Skeletal muscle tissue (tissue), 4 donors: ENCODE results near the gene PLEKHN1. TPM values are rescaled to one million over a fixed set of nuclear protein-coding genes. Genes with fewer than 3 reads are reported as not detected.
A peak's percentile ranks its signal among the peaks of the same experiment; 100 is the strongest.

ENCODE experiments used
- H3K27ac ChIP-seq: one replicate; pipeline ENCODE4 v1.7.0; 2013; ENCODE audit warnings: mild to moderate bottlenecking, low read depth, low read length, inconsistent platforms
- H3K27me3 ChIP-seq, 3 donors: one replicate each; pipeline ENCODE4 v1.7.0; 2013; ENCODE audit warnings: low read length in 3 of 3; ENCODE audit not compliant: control insufficient read depth in 3 of 3, insufficient read depth in 3 of 3
- H3K36me3 ChIP-seq, 3 donors: one replicate each; pipeline ENCODE4 v1.7.0; 2013; ENCODE audit warnings: low read length in 3 of 3; ENCODE audit not compliant: control insufficient read depth in 3 of 3, insufficient read depth in 3 of 3
- H3K4me1 ChIP-seq, 3 donors: one replicate each; pipeline ENCODE4 v1.7.0; 2013; ENCODE audit warnings: low read length in 3 of 3, mild to moderate bottlenecking in 3 of 3; ENCODE audit not compliant: control insufficient read depth in 3 of 3, insufficient read depth in 3 of 3
- H3K4me3 ChIP-seq, 3 donors: one replicate each; pipeline ENCODE4 v1.7.0; 2013; ENCODE audit warnings: low read length in 3 of 3
- H3K9ac ChIP-seq, 3 donors: one replicate each; pipeline ENCODE4 v1.7.0; 2013; ENCODE audit warnings: low read length in 3 of 3, mild to moderate bottlenecking in 3 of 3, moderate library complexity in 2 of 3, low read depth in 1 of 3
- H3K9me3 ChIP-seq, 3 donors: one replicate each; pipeline ENCODE4 v1.7.0; 2013; ENCODE audit warnings: low read length in 3 of 3; ENCODE audit not compliant: control insufficient read depth in 3 of 3
- total RNA-seq: library from RNA; depleted of rRNA; stranded (reverse); fragments of >200 nt; gene quantifications from one replicate; pipeline ENCODE4 v1.2.3, GENCODE V29; 2014
- donor health status: Osteomylitis.

The PLEKHN1 gene
- total RNA-seq, 1 donor from 2014 or later, result not detected

DNA sequence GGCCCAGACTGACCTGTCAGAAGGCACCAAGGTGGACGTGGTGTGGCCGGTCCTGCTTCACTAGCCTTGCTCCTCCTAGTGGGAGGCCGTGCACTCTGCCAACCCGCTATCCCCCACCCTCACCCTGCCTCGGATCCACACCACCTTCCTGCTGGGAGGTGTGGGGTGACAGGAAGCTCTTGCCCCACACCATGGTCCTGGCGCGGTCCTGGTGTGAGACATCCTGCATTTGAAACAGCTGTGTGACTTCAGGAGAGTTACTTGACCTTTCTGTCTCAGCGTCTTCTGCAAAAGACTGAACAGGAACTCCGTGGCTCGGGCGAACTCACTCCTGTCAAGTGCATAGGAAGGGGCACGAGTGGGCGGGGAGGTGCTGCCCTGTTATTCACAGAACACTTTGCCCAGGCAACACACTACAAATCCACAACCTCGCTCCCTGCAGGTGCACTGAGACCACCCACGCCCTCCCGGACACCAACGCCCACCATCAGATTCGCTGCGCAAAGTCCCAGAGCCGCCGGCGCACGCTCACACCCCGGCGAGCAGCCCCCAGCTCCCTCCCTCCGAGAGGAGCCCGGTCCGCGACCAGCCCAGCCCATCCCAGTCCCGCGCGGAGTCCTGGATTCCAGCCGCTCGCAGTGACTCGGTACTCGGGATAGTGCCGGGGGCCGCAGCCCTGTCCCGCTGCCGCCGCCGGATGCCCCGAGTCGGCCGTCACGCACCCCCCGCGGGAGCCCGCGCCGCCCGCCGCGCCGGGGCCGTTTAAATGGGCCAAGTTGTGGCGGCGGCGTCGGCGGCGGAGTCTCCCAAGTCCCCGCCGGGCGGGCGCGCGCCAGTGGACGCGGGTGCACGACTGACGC, 42.9 kb upstream of the PLEKHN1 start, which contains the start of gene SAMD11:
Gene SAMD11 (plus strand): TSS at position 793 of the 860 bp plus-strand sequence. CDS start 509 bp downstream, outside the sequence.
- Histone ChIP-seq H3K9ac (peak within 1 kb of the TSS; percentile 27 to 66 (median 45)), H3K36me3 (no peaks in the 10 kb centered on the region)

DNA sequence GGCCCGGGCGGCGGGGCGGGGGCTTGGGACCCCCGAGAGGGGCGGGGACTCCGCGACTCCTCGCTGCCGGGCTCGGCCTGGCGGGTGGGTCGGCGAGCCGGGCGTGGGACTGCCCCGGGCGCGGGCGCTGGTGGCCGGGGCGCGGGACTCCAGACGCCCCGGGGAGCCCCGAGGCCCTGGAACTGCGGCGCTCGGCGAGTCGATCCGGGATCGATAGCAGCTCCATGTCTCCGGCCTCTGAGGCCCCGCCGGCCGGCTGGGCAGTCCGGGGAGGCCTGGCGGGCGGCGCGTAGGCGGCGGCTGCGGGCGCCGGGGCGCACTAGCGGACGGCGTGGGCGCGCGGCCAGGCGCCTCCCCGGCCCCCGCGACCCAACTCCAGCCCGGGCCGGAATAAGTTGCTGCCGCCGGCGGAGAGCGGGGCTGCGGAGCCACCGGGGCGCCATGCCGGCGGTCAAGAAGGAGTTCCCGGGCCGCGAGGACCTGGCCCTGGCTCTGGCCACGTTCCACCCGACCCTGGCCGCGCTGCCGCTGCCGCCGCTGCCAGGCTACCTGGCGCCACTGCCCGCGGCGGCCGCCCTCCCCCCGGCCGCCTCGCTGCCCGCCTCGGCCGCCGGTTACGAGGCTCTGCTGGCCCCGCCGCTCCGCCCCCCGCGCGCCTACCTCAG, 42.2 kb upstream of the PLEKHN1 start:
- H3K27ac ChIP-seq, result no peak overlapping the region
- H3K4me3 ChIP-seq, result peak overlapping the region in 2 of 3 donors; percentile 43 to 60
- H3K27me3 ChIP-seq, result peaks cover 62 to 85% (median 65%) of the 10 kb centered on the region in 3 donors
- H3K36me3 ChIP-seq, result no peaks in the 10 kb centered on the region
- H3K9me3 ChIP-seq, result no peaks in the 10 kb centered on the region
- H3K9ac ChIP-seq, result peak overlapping the region in 1 of 3 donors; percentile 45
- peaks cover 27 to 42% (median 36%) of the 10 kb centered on the region in 3 donors for H3K4me1 ChIP-seq

More for the DNA sequence above, 42.9 kb upstream of the PLEKHN1 start, which contains the start of gene SAMD11:
- Histone ChIP-seq H3K4me3 (peak within 1 kb of the TSS; percentile 35 to 68 (median 62)), H3K4me1 (peaks cover 27 to 42% (median 36%) of the 10 kb centered on the region in 3 donors), H3K27ac (no peak within 1 kb of the TSS), H3K27me3 (peaks cover 67 to 88% (median 70%) of the 10 kb centered on the region in 3 donors), H3K9me3 (no peaks in the 10 kb centered on the region)

DNA sequence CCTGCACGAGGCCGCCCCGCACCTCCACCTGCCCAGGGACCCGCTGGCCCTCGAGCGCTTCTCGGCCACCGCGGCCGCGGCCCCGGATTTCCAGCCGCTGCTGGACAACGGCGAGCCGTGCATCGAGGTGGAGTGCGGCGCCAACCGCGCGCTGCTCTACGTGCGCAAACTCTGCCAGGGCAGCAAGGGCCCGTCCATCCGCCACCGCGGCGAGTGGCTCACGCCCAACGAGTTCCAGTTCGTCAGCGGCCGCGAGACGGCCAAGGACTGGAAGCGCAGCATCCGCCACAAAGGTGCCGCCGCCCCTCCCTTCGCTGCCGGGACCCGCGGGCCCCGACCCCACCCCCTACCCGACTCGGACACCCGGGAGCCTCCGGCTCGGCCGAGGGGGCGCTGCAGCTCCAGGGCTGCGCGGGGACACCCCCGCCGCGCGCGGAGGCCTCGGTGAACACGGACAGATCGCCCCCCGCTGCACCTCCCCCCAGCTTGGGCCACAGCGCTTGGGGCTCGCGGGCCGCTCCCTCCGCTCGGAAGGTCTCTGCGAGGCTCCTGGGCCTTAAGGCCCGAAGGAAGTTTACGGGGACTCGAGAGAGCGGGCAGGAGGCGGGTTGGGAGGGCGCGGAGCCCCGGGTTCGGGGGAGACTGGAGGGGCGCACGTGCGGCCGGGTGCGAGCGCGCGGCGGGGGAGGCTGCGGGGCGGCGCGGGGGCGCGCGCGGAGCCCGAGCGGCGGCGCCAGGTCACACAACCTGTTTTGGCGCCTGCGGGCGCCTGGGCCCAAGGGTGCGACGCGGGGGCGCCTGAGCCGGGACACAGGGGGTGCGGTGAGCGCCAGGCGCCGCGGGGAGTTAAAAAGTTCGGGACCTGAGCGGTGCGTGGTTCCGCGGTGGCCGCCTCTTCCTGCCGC, 41.4 kb upstream of the PLEKHN1 start:
- peak overlapping the region; percentile 14 to 60 (median 43) for H3K4me3 ChIP-seq
- peak overlapping the region in 1 of 3 donors; percentile 45 for H3K9ac ChIP-seq
- peaks cover 26 to 41% (median 36%) of the 10 kb centered on the region in 3 donors for H3K4me1 ChIP-seq
- peaks cover 62 to 83% (median 64%) of the 10 kb centered on the region in 3 donors for H3K27me3 ChIP-seq
- no peak overlapping the region for H3K27ac ChIP-seq
- no peaks in the 10 kb centered on the region for H3K9me3 ChIP-seq
- H3K36me3 ChIP-seq, result no peaks in the 10 kb centered on the region

DNA sequence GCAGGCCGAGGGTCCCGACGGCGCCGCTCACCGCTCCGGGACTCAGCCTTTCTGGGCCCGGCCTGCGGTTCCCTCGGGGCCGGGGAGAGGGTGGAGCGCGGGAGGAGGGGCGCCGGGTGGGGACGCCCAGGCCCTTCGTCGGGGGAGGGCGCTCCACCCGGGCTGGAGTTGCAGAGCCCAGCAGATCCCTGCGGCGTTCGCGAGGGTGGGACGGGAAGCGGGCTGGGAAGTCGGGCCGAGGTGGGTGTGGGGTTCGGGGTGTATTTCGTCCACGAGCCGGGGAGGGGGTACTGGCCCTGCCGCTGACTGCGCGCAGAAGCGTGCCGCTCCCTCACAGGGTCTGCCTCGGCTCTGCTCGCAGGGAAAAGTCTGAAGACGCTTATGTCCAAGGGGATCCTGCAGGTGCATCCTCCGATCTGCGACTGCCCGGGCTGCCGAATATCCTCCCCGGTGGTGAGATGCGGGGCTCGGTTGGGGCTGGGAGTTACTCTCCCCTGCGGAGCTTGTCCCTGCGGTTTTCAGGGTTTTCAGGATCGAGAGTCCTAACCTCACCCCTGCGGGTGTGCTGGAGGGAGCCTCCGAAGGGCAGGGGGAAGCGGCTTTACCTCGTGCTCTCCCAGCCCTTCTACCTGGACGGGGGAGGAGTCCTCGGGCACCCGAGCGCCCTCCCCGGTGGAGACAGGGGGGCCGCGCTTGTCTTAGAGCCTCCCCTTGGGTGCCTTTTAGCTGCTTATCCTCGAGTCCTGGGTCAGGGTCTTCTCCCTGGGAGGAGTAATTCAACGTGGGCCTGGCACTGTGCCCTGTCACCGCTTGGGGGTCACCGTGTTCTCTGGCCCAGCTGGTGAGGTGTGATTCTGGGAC, 40.5 kb upstream of the PLEKHN1 start:
- H3K27ac ChIP-seq, result no peak overlapping the region
- H3K9me3 ChIP-seq, result no peaks in the 10 kb centered on the region
- H3K4me3 ChIP-seq, result peak overlapping the region in 1 of 3 donors; percentile 5
- H3K36me3 ChIP-seq, result no peaks in the 10 kb centered on the region
- no peak overlapping the region for H3K9ac ChIP-seq
- peaks cover 57 to 80% (median 59%) of the 10 kb centered on the region in 3 donors for H3K27me3 ChIP-seq
- peaks cover 17 to 32% (median 27%) of the 10 kb centered on the region in 3 donors for H3K4me1 ChIP-seq

DNA sequence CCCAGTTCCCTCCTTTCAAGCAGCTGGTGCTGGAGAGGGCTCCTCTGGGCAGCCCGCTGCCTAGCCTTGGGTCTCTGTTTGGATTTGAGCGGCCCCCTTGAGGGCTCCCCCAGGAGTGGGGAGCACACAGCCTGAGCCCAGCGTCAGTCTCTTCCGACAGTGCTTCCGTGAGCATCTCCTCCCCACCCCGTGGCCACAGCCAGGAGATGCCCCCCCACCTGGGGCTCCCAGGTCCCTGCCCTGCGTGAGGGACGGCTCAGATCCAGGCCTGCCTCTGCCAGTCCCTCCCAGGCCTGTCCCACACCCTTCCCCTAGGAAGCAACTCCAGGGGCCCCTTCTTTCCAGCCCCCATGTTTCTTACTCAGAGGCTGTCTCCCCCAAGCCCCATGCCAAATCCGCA, 39.0 kb upstream of the PLEKHN1 start:
- H3K4me3 ChIP-seq, result no peak overlapping the region
- no peaks in the 10 kb centered on the region for H3K36me3 ChIP-seq
- H3K4me1 ChIP-seq, result peaks cover 9 to 22% (median 18%) of the 10 kb centered on the region in 3 donors
- H3K27ac ChIP-seq, result no peak overlapping the region
- H3K27me3 ChIP-seq, result peaks cover 61 to 82% (median 66%) of the 10 kb centered on the region in 3 donors
- H3K9me3 ChIP-seq, result no peaks in the 10 kb centered on the region
- H3K9ac ChIP-seq, result no peak overlapping the region

DNA sequence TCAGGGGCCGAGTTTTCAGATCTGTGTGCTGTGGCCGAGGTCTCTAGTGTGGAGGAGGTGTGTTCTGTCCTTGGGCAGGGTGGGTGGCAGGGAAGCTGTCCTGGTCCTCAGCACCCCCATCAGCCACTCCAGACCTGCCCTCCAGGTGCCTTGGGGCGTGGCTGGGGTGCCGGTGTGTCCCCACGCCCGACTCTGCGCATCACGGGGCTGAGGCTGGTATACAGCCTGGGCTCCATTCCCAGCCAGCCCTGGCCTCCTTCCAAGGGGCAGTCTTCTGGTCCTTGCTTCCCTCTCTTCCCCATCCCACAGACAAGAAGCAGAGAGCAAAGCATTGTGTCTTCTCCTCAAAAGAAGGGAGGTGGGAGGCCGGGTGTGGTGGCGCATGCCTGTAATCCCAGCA, 38.5 kb upstream of the PLEKHN1 start:
- no peaks in the 10 kb centered on the region for H3K9me3 ChIP-seq
- H3K9ac ChIP-seq, result no peak overlapping the region
- H3K4me3 ChIP-seq, result no peak overlapping the region
- H3K4me1 ChIP-seq, result peaks cover 9 to 18% (median 17%) of the 10 kb centered on the region in 3 donors
- H3K27ac ChIP-seq, result no peak overlapping the region
- H3K27me3 ChIP-seq, result peaks cover 63 to 81% (median 66%) of the 10 kb centered on the region in 3 donors
- no peaks in the 10 kb centered on the region for H3K36me3 ChIP-seq

DNA sequence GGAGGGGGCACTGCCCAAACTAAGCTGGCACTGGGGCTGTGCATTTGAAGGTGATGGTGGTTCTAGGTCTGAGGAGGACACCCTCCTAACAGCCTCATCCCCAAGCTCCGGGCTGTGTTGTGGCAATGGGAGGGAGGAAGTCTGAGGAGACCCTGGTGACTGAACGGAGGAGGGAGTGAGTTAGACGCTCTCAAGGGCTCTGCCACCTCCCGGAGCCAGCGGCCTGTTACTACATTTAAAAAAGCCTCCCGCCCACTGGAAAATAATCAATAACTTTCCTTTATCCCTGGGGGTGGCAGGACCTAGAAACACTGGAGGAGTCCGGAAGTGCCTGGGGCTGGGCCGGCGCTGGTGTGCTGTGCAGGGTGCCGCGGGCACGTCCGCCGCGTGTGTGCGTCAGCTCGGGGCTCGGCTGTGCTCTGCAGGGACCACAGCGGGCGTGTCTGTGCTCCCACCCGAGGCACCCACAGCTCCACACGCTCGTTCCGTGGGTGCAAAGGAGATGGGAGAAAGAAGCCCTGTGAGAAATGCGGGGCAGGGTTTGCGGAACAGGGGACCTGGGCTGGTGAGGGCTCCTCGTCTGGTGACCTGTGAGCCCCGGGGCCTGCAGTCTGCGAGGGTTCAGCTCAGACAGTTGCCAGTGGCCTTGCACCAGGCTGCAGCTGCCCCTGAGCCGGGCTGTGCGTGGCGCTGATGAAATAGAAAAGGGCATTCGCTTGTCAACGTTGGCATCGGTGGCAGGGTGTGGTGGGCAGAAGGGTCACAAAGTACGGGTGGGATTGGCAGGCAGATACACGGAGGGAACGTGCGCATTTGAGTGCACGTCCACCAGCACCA, 37.2 kb upstream of the PLEKHN1 start:
- Histone ChIP-seq H3K4me1 (peaks cover 3 to 10% (median 8%) of the 10 kb centered on the region in 3 donors), H3K4me3 (no peak overlapping the region), H3K36me3 (no peaks in the 10 kb centered on the region), H3K27me3 (peaks cover 60 to 84% (median 72%) of the 10 kb centered on the region in 3 donors), H3K9ac (no peak overlapping the region), H3K9me3 (no peaks in the 10 kb centered on the region), H3K27ac (no peak overlapping the region)
